Neural crest cell (in vitro differentiated cells): ENCODE measurements around the gene PRKCB. TPM values are rescaled to one million over a fixed set of nuclear protein-coding genes. Genes with fewer than 3 reads are reported as not detected.

Experiments
- DNase-seq: peaks from one replicate; pipeline ENCODE4 v3.0.0; 2021; ENCODE audit warnings: low read depth, mixed read lengths, low spot score
- H3K27ac Mint-ChIP-seq: one replicate; pipeline ENCODE4 v1.8.0; 2021; ENCODE audit warnings: mild to moderate bottlenecking, mixed read lengths; ENCODE audit not compliant: unreplicated experiment
- H3K27me3 Mint-ChIP-seq: 2 replicates; pipeline ENCODE4 v1.8.0; 2021; ENCODE audit warnings: low read depth, mild to moderate bottlenecking, mixed read lengths
- H3K36me3 Mint-ChIP-seq: 2 replicates; pipeline ENCODE4 v1.8.0; 2021; ENCODE audit warnings: low read depth, mild to moderate bottlenecking, mixed read lengths
- H3K4me1 Mint-ChIP-seq: 2 replicates; pipeline ENCODE4 v1.8.0; 2021; ENCODE audit warnings: mixed read lengths
- H3K4me3 Mint-ChIP-seq: one replicate; pipeline ENCODE4 v1.8.0; 2021; ENCODE audit warnings: mild to moderate bottlenecking, mixed read lengths
- H3K9me3 Mint-ChIP-seq: 2 replicates; pipeline ENCODE4 v1.8.0; 2021; ENCODE audit warnings: mixed read lengths
- CTCF ChIP-seq: fragments of 200-600 bp; sonication (generic); conservative IDR thresholded peaks from 2 replicates; pipeline ENCODE4 v1.5.0; 2021; ENCODE audit warnings: antibody characterized with exemption, mild to moderate bottlenecking
- total RNA-seq: library from RNA; stranded (reverse); gene quantifications from 2 replicates; pipeline ENCODE4 v1.2.1, GENCODE V29; 2021

Gene PRKCB
- total RNA-seq, 1 donor from 2014 or later = 0.77 TPM

GRCh38 chr16:24085666-24086065 lies 249.9 kb downstream of the PRKCB start:
- Mint-ChIP-seq H3K4me3 (no peak overlapping the region), H3K9me3 (peaks cover 5% of the 10 kb centered on the region), H3K27me3 (peaks cover 13% of the 10 kb centered on the region), H3K27ac (no peak overlapping the region), H3K36me3 (peaks cover 5% of the 10 kb centered on the region), H3K4me1 (no peaks in the 10 kb centered on the region)
- no peak for TF ChIP-seq CTCF
- no peak for DNase-seq

DNA sequence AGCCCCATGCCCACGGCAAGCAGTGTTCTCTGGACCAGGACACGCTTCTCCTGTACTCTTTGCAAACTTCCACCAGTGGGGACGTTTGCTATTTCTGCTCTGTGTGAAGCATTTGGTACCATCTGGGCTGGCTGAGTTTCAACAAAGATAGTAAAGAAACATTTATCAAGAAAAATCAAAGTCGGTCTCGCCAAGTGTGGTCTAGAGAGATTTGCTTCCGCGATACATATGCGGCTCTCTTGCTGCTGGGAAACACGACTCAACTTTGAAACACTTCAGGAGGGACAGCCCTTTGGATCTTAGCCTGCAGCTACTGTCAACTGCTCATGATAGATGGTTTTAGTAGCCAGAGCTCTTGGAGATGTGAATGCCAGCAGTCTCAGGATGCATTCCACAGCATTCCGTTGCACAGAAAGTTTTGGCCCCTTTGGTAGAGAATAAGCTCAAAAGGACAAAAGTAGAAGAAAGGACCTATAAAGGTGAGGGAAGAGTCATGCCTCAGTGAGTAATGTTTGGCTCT lies 252.2 kb downstream of the PRKCB start:
- H3K4me1 Mint-ChIP-seq = no peaks in the 10 kb centered on the region
- H3K4me3 Mint-ChIP-seq = no peak overlapping the region
- H3K36me3 Mint-ChIP-seq = peaks cover 13% of the 10 kb centered on the region
- no peak for DNase-seq
- H3K27me3 Mint-ChIP-seq = peaks cover 13% of the 10 kb centered on the region
- no peak for TF ChIP-seq CTCF
- H3K9me3 Mint-ChIP-seq = peaks cover 12% of the 10 kb centered on the region
- no peak overlapping the region for H3K27ac Mint-ChIP-seq

DNA sequence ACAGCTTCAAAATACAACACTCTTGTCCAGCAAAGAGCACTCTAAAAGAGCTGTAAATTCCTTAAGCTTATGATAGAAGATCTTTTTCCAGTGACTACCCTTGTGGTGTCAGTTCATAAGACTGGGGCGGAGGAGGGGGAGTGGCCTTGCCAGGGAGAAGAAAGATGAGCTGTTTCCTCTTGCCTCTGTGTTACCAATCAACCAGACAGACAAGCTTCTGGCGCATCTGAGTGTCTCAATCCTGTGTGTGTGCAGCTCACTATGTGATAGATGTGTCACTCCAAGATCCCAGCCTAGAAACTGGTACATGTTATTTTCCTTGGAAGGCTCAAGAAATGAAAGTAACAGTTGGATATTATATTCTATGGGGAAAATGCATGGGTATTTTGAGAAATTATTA lies 253.0 kb downstream of the PRKCB start:
- Mint-ChIP-seq H3K9me3 (peaks cover 12% of the 10 kb centered on the region), H3K4me3 (no peak overlapping the region), H3K4me1 (no peaks in the 10 kb centered on the region), H3K36me3 (peaks cover 13% of the 10 kb centered on the region), H3K27me3 (peaks cover 9% of the 10 kb centered on the region), H3K27ac (no peak overlapping the region)
- no peak for DNase-seq
- TF ChIP-seq CTCF = no peak

DNA sequence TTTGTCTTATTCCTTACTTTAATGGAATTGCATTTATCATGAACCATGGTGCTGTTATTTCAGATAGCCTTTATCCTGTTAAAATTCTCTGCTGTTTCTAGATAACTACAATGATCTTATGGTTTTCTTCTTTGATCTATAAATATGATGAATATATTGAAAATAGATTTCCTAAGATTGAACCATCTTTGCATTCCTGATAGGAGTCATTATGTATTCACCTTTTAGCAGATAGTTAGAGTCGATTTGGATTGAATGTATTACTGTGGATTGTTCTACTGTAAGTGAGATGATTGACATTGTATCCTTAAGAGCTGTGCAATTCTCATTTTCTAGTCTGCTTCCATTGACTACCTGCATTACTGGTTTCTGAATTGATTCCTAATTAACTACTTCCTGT lies 255.3 kb downstream of the PRKCB start:
- peaks cover 3% of the 10 kb centered on the region for H3K27me3 Mint-ChIP-seq
- no peaks in the 10 kb centered on the region for H3K4me1 Mint-ChIP-seq
- H3K4me3 Mint-ChIP-seq = no peak overlapping the region

DNA sequence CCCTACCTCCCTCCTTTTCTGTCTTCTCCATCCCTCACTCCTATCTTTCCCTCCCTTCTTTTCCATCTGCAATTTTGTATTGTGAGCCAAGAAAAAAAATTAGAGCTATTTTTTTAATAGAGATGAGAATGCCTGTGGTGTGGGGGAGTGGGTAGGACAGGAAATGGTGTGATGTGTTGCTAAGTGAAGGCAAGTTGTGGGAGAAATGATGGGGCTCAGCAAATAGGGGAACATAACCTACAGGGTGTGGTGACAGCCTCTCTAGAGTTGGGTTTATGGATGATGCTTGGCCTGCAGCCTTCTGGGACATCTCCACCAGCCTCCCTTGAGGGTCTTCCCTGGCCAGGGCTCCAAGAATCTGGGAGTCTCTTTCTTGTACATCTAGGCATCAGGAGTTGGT lies 257.3 kb downstream of the PRKCB start:
- H3K27ac Mint-ChIP-seq = no peak overlapping the region

More for the DNA sequence above, 255.3 kb downstream of the PRKCB start:
- TF ChIP-seq CTCF = no peak
- H3K36me3 Mint-ChIP-seq = peaks cover 13% of the 10 kb centered on the region
- H3K9me3 Mint-ChIP-seq = peaks cover 12% of the 10 kb centered on the region
- DNase-seq = no peak
- H3K27ac Mint-ChIP-seq = no peak overlapping the region

More for the DNA sequence above, 257.3 kb downstream of the PRKCB start:
- Mint-ChIP-seq H3K27me3 (peaks cover 3% of the 10 kb centered on the region), H3K36me3 (peaks cover 13% of the 10 kb centered on the region), H3K4me1 (no peaks in the 10 kb centered on the region), H3K4me3 (no peak overlapping the region), H3K9me3 (peaks cover 12% of the 10 kb centered on the region)
- no peak for TF ChIP-seq CTCF
- DNase-seq = no peak
